RKO (cell line): ENCODE data around the gene KCNK16.

Experiments
- DNase-seq: peaks from one replicate; pipeline ENCODE4 v3.0.0-alpha.2; 2016; ENCODE audit warnings: low spot score

Gene KCNK16

DNA sequence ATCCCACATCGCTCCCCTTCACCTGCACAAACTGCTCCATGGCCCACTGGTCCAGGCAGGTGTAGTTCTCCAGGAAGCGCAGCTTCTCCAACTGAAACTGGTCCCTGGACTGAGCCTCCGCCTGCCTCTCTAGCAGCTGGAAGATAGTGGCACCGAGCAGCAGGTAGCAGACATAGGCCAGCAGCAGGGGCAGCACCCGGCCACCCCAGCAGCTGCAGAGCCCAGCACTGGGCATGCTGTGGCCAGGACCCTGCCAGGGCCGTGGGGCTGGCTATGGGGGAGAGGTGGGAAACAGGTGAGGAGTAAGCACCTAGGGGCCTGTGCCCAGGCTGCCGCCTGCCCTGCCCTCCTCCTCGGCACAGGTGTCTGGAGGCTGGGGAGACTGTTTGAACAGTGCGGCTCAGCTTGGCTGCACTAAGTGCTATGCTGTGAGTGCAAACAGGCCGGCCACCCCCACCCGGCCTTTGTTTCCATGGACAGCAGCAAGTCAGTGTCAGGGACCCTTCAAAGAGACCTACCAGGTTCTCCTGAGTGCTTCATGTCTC lies at the start of gene KCNK16:
Gene KCNK16 (minus strand): TSS at position 397 of the 545 bp plus-strand sequence. CDS start 162 bp downstream, at position 235.
- no peak for DNase-seq

DNA sequence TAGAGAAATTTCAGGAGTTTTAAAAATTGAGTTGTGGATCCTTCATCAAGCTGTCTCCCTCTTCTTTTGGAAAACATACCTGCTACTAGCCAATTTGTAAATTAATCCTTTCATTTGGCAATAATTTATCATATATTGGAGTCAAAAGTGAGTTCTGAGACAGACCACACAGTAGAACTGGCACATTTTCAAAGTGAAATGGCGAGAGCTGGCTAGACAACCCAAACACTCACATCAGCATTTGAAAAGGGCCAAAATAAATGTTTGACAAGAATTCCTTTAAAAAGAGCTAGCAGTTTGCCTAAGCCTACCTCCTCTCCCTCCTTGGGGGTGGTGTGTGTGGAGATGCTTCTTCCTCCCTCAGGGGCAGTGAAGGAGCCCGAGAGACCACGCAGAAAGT lies 47.9 kb upstream of the KCNK16 start:
- DNase-seq = no peak

DNA sequence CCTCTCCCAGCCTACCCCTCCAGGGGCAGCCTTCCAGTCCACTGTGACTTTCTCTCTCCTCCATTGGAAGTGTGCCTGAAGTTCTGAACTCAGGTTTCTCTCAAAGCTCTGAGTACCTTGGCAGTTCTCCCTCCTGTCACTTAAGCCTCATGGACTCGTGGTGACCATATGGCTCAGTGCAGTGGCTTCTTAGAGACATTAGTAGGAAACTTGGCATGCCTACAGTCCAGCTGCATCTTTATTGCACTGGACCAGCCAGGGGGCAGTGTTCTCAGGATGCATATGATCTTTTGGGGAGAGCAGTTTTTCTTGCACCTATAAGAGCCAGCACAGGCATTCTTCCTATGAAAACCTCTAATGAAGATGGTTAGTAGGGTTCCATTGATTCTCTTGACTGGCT lies 47.5 kb upstream of the KCNK16 start:
- DNase-seq = no peak

- DNase-seq = no peak
Measured at GRCh38 chr6:39367700-39368099, 45.2 kb upstream of the KCNK16 start.

DNA sequence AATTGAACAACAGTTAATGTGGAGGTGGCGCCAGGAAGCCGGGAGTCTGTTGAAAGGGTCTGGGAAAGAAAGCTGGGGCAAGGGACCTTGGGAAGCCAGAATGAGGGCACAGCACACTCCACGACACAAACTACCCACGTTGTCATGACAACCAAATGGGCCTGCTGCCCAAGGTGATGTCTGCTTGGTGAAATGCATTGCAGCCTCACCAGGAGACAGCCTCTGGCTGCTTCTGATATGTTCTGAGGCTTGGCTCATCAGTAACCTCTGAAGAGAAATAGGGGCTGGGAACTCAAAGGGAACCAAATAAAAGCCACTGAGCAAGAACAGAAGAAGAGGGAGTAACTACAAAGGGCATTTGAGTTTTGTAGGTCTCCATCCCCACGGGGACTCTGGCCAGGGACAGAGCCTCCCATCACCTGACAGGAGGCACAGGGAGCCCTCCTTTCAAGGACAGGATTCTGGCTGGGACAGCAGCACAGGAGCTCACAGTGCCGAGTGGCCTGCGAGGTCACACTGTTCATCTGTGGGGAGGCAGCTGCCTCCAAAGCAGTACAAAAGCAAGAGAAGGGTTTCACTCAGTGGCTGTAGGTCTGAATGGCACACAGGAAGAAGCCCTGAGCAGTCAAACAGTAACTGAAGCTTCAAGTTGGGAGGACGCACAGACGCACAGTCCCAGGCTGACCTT lies 44.6 kb upstream of the KCNK16 start:
- DNase-seq = no peak

DNA sequence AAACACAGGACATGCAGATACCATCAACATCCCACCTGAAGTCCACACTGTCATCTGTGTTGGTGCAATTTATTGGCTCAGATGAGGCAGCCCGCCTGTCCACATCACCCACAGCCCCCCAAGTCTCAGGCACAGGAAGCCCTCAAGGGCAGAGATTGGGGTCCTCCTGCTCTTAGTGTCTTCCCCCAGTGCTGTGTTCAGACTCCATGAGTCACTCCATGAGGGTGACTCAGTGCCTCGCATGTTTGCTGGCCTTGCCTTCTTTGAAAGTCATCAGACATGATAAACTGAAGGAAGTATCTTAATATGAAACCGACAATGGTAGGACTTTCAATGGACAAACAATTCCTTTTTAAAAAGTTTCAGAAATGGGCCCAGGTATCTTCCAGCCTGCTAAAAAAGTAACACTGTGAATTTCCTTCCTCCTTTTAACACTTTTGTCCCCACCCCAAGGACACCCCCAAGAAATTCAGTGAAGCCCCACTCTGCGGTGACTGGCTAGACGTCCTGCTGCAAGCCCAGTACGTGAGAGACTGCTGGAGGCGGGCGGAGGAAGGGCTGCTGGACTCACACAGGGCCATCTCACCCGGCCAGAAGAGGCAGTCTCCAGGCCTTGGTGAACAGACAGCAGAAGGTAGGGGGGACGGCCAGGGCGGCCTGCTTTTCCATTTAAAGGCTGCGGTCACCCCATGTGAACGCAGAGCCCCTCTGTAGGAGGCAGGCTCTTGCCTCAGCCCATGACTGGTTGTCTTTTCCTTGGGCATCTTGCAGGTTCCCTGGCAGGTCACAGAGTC lies 43.0 kb upstream of the KCNK16 start:
- peak; percentile 45 for DNase-seq

- no peak for DNase-seq
Measured at GRCh38 chr6:39363280-39363679, 40.8 kb upstream of the KCNK16 start.

DNA sequence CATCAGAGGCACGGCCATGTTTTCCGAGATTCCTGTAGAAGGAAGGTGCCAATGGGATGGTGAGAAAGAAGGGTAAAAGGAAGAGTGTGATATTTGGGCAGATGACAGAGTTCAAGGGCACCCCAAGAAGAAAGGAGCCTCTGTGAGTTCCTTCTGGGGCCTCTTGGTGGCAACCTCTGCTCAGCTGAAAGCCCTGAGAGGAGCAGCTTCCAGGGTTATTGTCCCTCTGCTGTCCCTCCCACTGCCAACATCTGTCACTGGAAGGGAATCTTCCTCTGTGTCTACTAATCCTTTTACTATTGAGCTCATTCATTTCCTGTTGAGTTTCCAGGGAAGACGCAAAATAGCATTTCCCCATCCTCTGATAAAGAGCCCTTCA lies 40.0 kb upstream of the KCNK16 start:
- DNase-seq = peak; percentile 46

DNA sequence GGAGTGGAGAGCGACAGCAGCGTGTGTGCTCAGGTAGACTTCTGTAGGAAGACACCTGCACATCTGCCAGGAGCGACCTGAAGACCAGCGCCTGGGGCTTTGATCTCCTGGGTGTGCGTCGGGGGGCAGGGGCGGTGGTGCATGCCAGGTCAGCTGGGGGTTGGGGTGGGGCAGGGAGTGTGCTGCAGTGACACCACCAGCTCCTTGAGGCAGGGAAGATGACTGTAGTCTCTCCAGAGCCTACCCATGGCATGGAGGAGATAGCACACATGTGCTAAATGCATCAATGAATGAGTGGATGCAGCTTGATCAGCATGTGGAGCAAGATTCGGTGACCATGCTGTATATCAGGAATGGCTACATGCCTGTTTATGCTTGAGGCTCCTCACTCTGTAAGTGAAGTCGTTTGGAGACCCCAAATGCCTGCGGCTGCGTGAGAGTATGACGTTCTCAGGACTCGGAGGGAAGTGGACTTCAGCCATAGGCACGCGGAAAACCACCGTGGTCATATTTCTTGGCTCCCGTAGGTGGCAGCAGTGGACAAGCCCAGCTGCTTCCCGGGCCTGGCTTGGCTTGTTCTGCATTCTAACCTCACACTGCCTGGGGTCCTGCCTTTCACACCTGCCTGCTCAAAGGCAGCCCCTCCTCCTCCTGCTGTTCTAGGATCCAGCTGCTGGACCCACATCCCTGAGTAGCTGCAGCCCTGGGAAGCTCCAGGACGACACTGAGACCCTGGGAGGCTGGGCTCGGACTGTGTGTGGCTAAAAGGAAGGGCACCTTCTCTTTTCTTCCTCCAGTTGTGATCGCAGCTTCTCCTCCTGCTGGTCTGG lies 39.4 kb upstream of the KCNK16 start:
- DNase-seq = peak; percentile 67

- no peak for DNase-seq
Measured at GRCh38 chr6:39360378-39360777, 37.9 kb upstream of the KCNK16 start.

DNA sequence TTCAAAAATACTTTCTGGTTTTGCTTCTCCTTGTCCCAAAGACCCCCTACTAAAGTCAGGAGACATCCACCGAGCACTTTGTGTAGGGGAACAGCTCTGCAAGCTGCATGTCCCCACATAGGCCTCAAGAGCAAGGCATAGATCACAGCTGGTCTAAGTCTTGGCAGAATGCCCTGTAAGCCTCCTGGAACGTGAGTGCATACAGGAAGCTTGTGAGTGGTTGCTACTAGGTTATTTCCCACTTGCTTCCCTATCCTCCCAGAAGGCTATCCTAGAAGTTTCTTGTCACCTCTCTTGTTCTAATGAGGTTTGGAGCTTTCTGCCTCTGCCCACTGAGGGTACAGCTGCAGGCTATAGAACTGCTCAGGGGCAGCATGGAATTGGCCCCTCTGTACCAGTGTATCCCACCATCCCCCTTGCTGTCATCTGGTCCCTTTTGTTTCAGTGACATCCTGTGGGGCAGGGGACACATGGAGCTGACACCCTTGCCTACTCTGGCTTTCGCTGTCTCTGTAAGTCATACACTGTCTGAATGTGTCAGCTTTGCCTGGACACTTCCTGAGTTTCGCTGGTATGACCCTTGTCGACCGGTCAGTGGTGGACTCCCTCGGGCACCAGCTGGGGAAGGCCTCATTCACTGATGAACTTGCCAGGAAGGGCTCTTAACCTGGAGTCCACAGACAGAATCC lies 35.6 kb upstream of the KCNK16 start:
- DNase-seq = peak; percentile 8

DNA sequence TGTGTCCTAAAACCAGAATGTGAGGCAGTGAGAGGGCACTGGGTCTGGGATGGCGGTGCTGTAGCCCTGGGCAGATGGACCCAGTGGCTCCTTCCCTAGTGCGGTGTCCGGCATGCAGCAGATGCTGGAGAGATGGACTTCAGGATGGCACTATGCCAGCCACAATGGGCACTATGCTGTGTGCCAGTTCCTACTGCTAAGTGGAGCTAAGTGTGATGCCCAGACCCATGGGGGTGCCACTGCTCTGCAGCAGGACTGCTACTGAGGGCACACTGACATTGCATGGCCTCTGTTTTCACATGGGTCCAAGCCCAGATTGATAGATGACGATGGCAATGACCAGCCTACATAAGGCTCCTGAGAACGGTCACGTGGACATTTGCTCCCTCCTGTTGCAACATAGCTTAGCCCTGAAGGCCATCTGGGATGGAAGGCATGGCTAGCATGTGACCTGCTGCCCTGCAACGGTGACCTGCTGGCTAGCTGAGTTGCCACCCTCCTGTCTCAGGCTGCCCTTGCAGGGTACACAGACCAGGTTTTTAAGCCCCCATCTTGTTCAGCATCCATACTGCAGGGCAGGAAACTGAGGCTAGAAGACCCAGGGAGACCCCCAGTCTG lies 31.3 kb upstream of the KCNK16 start:
- no peak for DNase-seq

- DNase-seq = no peak
Measured at GRCh38 chr6:39350723-39351505, 28.4 kb upstream of the KCNK16 start.

- DNase-seq = no peak
Measured at GRCh38 chr6:39348740-39349139, 26.2 kb upstream of the KCNK16 start.

DNA sequence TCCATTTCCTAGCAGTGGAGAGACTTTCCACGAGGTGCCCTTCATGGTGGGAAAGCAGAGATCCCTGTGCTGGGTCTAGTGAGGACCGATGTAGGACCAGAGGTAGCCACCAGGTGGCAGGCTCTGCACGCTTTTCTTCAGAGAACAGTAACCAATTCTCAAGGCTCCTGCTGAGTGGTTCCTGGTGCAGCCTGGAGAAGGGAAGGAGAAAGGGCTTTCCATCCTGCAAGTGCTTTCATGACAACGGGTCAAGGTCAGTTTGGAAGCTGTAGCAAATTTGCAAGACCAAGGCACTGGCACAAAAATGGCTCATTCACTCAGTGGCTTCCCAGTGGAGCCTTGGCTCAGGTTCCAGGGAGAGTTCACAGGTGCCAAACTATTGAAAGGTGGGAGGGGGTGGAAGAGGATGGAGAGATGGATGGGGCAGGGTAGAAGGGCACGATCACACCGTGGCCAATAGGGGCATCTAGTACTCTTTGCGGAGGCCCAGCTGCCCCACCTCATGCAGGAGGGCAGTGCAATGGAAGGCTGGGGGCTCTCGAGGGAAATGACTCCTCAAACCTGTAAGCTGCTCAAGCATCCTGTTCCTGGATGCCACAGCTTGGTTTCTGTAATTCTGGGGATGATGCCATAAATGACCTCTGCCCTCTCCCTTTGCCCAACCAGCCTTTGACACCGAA lies 25.5 kb upstream of the KCNK16 start:
- DNase-seq = peak; percentile 47

GRCh38 chr6:39347206-39347605 lies 24.7 kb upstream of the KCNK16 start:
- DNase-seq = no peak

DNA sequence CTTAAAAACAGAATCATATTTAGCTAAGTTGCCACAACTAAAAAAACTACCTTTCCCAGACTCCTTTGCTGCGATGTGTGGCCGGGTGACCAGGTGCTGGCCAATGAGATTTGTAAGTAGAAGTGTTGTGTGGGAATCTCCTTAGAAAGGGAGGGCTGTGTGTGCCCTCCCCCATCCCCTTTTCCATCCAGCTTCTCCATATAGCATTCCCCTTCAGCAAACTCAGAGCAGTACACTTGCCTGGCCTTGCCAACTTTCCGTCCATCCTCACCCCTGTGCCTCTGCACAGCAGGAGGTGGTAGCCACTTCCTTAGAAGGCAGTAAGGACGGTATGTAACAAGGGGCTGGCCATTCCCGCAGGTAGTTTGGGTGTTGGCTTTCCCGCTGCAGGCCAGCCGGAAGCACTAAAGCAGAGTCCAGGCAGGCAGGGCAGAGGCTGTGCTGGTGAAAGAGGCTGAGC lies 22.3 kb upstream of the KCNK16 start:
- DNase-seq = no peak

DNA sequence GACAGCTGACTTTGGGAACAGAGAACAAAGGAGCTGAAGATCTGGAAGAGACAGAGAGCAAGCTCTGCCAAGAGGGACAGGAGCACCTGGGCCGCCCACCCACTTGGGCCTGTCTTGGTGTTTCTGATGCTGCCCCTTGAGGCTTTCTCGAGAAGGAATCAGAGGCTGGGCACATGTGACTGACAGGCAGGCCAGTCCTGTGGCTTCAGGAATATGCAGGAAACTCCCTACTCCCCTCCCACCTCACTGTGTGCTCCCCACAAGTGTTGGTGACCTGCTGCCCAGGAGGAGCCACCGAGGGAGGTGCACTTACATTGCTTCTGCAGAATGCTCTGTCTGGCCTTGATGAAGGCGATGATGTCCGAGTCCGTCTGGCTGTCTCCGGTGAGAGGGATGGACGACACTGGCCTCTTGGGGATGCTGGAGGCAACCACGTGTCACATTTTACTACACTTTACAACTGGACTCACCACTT lies 20.9 kb upstream of the KCNK16 start:
- no peak for DNase-seq

- no peak for DNase-seq
Measured at GRCh38 chr6:39342692-39343395, 20.3 kb upstream of the KCNK16 start.
